ENCODE data around the gene GLYR1.

DNA sequence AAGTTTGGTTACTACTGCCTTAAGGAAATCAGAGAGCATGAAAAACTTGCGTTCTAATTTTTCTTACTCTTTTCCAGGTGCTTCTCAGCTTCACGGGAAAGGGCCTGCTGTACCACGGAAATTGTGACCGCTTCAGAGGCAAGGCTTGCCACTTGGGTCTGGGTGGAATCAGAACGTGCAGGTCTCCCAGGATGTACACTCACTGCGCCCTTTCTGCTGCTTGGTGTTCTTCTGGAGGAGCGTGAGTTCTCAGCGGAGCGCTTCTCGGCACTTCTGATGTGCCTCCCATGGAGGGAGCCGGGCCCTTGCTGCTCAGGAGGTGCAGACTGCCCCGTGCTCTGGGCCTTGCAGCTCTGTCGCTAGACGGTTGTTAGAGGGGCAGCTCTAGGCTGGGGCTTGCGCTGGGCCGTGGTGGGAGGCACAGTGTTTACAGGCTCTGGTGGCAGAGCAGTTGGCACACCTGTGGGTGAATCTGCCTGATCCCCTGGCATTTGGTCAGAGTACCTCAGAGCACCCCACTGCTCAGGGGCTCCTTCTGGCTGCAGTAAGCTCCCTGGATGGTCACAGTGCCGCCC lies 33.0 kb upstream of the GLYR1 start:
- TF ChIP-seq, protein P1, sequence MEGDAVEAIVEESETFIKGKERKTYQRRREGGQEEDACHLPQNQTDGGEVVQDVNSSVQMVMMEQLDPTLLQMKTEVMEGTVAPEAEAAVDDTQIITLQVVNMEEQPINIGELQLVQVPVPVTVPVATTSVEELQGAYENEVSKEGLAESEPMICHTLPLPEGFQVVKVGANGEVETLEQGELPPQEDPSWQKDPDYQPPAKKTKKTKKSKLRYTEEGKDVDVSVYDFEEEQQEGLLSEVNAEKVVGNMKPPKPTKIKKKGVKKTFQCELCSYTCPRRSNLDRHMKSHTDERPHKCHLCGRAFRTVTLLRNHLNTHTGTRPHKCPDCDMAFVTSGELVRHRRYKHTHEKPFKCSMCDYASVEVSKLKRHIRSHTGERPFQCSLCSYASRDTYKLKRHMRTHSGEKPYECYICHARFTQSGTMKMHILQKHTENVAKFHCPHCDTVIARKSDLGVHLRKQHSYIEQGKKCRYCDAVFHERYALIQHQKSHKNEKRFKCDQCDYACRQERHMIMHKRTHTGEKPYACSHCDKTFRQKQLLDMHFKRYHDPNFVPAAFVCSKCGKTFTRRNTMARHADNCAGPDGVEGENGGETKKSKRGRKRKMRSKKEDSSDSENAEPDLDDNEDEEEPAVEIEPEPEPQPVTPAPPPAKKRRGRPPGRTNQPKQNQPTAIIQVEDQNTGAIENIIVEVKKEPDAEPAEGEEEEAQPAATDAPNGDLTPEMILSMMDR (IDR thresholded peaks at IDR 0.05; ENCODE audit: poor library complexity) = no peak
- TF ChIP-seq EZH2 (IDR thresholded peaks at IDR 0.05; ENCODE audit: borderline replicate concordance) (no peak), EZH2phosphoT487 (IDR thresholded peaks at IDR 0.05; ENCODE audit: low read depth, severe bottlenecking, unreplicated experiment) (no peak)
